ENCODE results near the gene RPL38.

RPL38 gene

GRCh38 chr17:74226252-74226651 is 22.8 kb downstream of the RPL38 start:
- no peak for DNase-seq (ENCODE audit: low read depth)

- DNase-seq (ENCODE audit: low read depth) = no peak
Observed at GRCh38 chr17:74227271-74228080, 24.0 kb downstream of the RPL38 start.

- no peak for DNase-seq (ENCODE audit: low read depth)
Observed at GRCh38 chr17:74228306-74228978, 25.0 kb downstream of the RPL38 start.

GRCh38 chr17:74230896-74231295 is 27.4 kb downstream of the RPL38 start:
- DNase-seq (ENCODE audit: low read depth) = no peak

- no peak for DNase-seq (ENCODE audit: low read depth)
Observed at GRCh38 chr17:74231928-74232907, 28.7 kb downstream of the RPL38 start.

- no peak for DNase-seq (ENCODE audit: low read depth)
Observed at GRCh38 chr17:74233937-74234336, 30.5 kb downstream of the RPL38 start.

GRCh38 chr17:74234486-74234885 is 31.0 kb downstream of the RPL38 start:
- no peak for DNase-seq (ENCODE audit: low read depth)

- no peak for DNase-seq (ENCODE audit: low read depth)
Observed at GRCh38 chr17:74235040-74235581, 31.6 kb downstream of the RPL38 start.

GRCh38 chr17:74235911-74236371 is 32.5 kb downstream of the RPL38 start:
- no peak for DNase-seq (ENCODE audit: low read depth)

GRCh38 chr17:74237321-74237720 is 33.8 kb downstream of the RPL38 start:
- no peak for DNase-seq (ENCODE audit: low read depth)

GRCh38 chr17:74239172-74239571 is 35.7 kb downstream of the RPL38 start:
- DNase-seq (ENCODE audit: low read depth) = no peak

GRCh38 chr17:74240618-74241205 is 37.2 kb downstream of the RPL38 start:
- DNase-seq (ENCODE audit: low read depth) = no peak

GRCh38 chr17:74241431-74241830 is 38.0 kb downstream of the RPL38 start:
- DNase-seq (ENCODE audit: low read depth) = no peak

- DNase-seq (ENCODE audit: low read depth) = no peak
Observed at GRCh38 chr17:74241847-74242246, 38.4 kb downstream of the RPL38 start.

- no peak for DNase-seq (ENCODE audit: low read depth)
Observed at GRCh38 chr17:74243013-74243755, 39.7 kb downstream of the RPL38 start.

GRCh38 chr17:74244128-74244527 is 40.6 kb downstream of the RPL38 start:
- DNase-seq (ENCODE audit: low read depth) = no peak

GRCh38 chr17:74244548-74244947 is 41.1 kb downstream of the RPL38 start:
- DNase-seq (ENCODE audit: low read depth) = no peak

GRCh38 chr17:74245145-74245831 is 41.8 kb downstream of the RPL38 start:
- no peak for DNase-seq (ENCODE audit: low read depth)

GRCh38 chr17:74245871-74246270 is 42.4 kb downstream of the RPL38 start:
- DNase-seq (ENCODE audit: low read depth) = no peak

GRCh38 chr17:74249590-74250270 is 46.3 kb downstream of the RPL38 start:
- DNase-seq (ENCODE audit: low read depth) = no peak

Measured in activated T-helper 1 cell treated with Interleukin-2 at 50 U/mL for 16 hours (primary cell).